Measurements from ENCODE around the gene ADAMTS9.

Gene ADAMTS9

GRCh38 chr3:64539451-64540196 lies 148.2 kb downstream of the ADAMTS9 start:
- peak; percentile 93 for DNase-seq (ENCODE audit: extremely low read depth, low read depth)
- no peak for TF ChIP-seq CTCF (IDR thresholded peaks at IDR 0.05; ENCODE audit: low read depth, low read length)

- DNase-seq (ENCODE audit: extremely low read depth, low read depth) = no peak
These were observed 151.6 kb downstream of the ADAMTS9 start for GRCh38 chr3:64536166-64536565.

GRCh38 chr3:64533617-64534317 lies 154.0 kb downstream of the ADAMTS9 start:
- TF ChIP-seq CTCF (IDR thresholded peaks at IDR 0.05; ENCODE audit: low read depth, low read length) = peak; percentile 95
- DNase-seq (ENCODE audit: extremely low read depth, low read depth) = peak; percentile 67

More at GRCh38 chr3:64536166-64536565, 151.6 kb downstream of the ADAMTS9 start:
- no peak for TF ChIP-seq CTCF (IDR thresholded peaks at IDR 0.05; ENCODE audit: low read depth, low read length)

- peak; percentile 69 for TF ChIP-seq CTCF (IDR thresholded peaks at IDR 0.05; ENCODE audit: low read depth, low read length)
- DNase-seq (ENCODE audit: extremely low read depth, low read depth) = no peak
These were observed 157.3 kb downstream of the ADAMTS9 start for GRCh38 chr3:64530434-64531049.

- no peak for DNase-seq (ENCODE audit: extremely low read depth, low read depth)
- no peak for TF ChIP-seq CTCF (IDR thresholded peaks at IDR 0.05; ENCODE audit: low read depth, low read length)
These were observed 164.5 kb downstream of the ADAMTS9 start for GRCh38 chr3:64523324-64523723.

- no peak for DNase-seq (ENCODE audit: extremely low read depth, low read depth)
- no peak for TF ChIP-seq CTCF (IDR thresholded peaks at IDR 0.05; ENCODE audit: low read depth, low read length)
These were observed 167.5 kb downstream of the ADAMTS9 start for GRCh38 chr3:64520334-64520733.

- no peak for TF ChIP-seq CTCF (IDR thresholded peaks at IDR 0.05; ENCODE audit: low read depth, low read length)
- no peak for DNase-seq (ENCODE audit: extremely low read depth, low read depth)
These were observed 168.8 kb downstream of the ADAMTS9 start for GRCh38 chr3:64518950-64519349.

Measured in AG09319 (cell line).